Uterus (tissue), 4 donors: ENCODE measurements around the gene R3HCC1L. TPM values are rescaled to one million over a fixed set of nuclear protein-coding genes. Genes with fewer than 3 reads are reported as not detected.

Experiments used
- DNase-seq, 2 donors: peaks; one replicate each; pipeline ENCODE4 v3.0.0-alpha.2; 2019 to 2020
- H3K27ac ChIP-seq, 2 donors: fragments of 200-600 bp; sonication (generic); 1 replicate in 1 of 2; 2 replicates in 1 of 2; pipeline ENCODE4 v1.5.1; 2016 to 2018
- H3K27me3 ChIP-seq, 2 donors: fragments of 200-600 bp; sonication (generic); one replicate each; pipeline ENCODE4 v1.5.1; 2018 to 2019; ENCODE audit warnings: control low read depth in 1 of 2
- H3K36me3 ChIP-seq, 2 donors: fragments of 200-600 bp; sonication (generic); one replicate each; pipeline ENCODE4 v1.5.1; 2019; ENCODE audit warnings: control low read depth in 1 of 2
- H3K4me1 ChIP-seq, 2 donors: fragments of 200-600 bp; sonication (generic); one replicate each; pipeline ENCODE4 v1.5.1; 2018 to 2019; ENCODE audit warnings: control low read depth in 1 of 2
- H3K4me3 ChIP-seq, 2 donors: fragments of 200-600 bp; sonication (generic); 1 replicate in 1 of 2; 2 replicates in 1 of 2; pipeline ENCODE4 v1.5.1; 2018 to 2019; ENCODE audit warnings: mild to moderate bottlenecking in 1 of 2
- H3K9me3 ChIP-seq, 2 donors: fragments of 200-600 bp; sonication (generic); one replicate each; pipeline ENCODE4 v1.5.1; 2019; ENCODE audit warnings: control low read depth in 1 of 2
- CTCF ChIP-seq, 4 experiments: fragments of 200-600 bp in 2 of 4; fragments of 450-650 bp in 2 of 4; sonication (generic) in 2 of 4; IDR thresholded peaks; one replicate each; pipeline ENCODE4 v1.5.1; 2016 to 2019; ENCODE audit warnings: antibody characterized with exemption in 4 of 4, mild to moderate bottlenecking in 2 of 4, moderate library complexity in 1 of 4
- POLR2A ChIP-seq, 2 donors: fragments of 450-650 bp; IDR thresholded peaks; one replicate each; pipeline ENCODE4 v1.6.1; 2016; ENCODE audit warnings: antibody characterized with exemption in 2 of 2, mild to moderate bottlenecking in 1 of 2, moderate library complexity in 1 of 2
- intact Hi-C: fragments of 100-400 bp; cut with DNase I; formaldehyde crosslinking; loops from one replicate; pipeline ENCODE4 v1.15.1; 2023; ENCODE audit warnings: low total_unique reads
- total RNA-seq, 4 donors: library from RNA; depleted of rRNA in 3 of 4; stranded (reverse); fragments of >200 nt in 3 of 4; gene quantifications; one replicate each; pipeline versions ENCODE4 v1.1.0 to v1.2.4, GENCODE V29; 2014 to 2023
- donor health status: DM: yes; HTN: yes; CAD: no.

Gene R3HCC1L
- total RNA-seq, 4 donors from 2014 or later: 5.9 to 23.4 (median 10.8) TPM

GRCh38 chr10:98276311-98276710 is 141.9 kb downstream of the R3HCC1L start:
- H3K27me3 ChIP-seq: no peaks in the 10 kb centered on the region
- no peaks in the 10 kb centered on the region for H3K4me1 ChIP-seq
- H3K4me3 ChIP-seq: no peak overlapping the region
- intact Hi-C loops: no loop called here
- no peaks in the 10 kb centered on the region for H3K9me3 ChIP-seq
- H3K36me3 ChIP-seq: no peaks in the 10 kb centered on the region
- no peak for DNase-seq
- H3K27ac ChIP-seq: no peak overlapping the region
- no peak for TF ChIP-seq POLR2A (IDR thresholded peaks at IDR 0.05)
- TF ChIP-seq CTCF (IDR thresholded peaks at IDR 0.05): no peak

- TF ChIP-seq CTCF (IDR thresholded peaks at IDR 0.05): no peak
- no peak for TF ChIP-seq POLR2A (IDR thresholded peaks at IDR 0.05)
- intact Hi-C loops: no loop called here
- H3K27ac ChIP-seq: no peak overlapping the region
These were observed 151.0 kb downstream of the R3HCC1L start for GRCh38 chr10:98285416-98285815.

GRCh38 chr10:98286419-98286818 is 152.0 kb downstream of the R3HCC1L start:
- Histone ChIP-seq H3K36me3 (no peaks in the 10 kb centered on the region), H3K27me3 (no peaks in the 10 kb centered on the region), H3K27ac (no peak overlapping the region), H3K4me1 (no peaks in the 10 kb centered on the region), H3K4me3 (no peak overlapping the region), H3K9me3 (no peaks in the 10 kb centered on the region)
- intact Hi-C loops: no loop called here
- no peak for DNase-seq
- TF ChIP-seq CTCF (IDR thresholded peaks at IDR 0.05): no peak
- TF ChIP-seq POLR2A (IDR thresholded peaks at IDR 0.05): no peak

More at GRCh38 chr10:98285416-98285815, 151.0 kb downstream of the R3HCC1L start:
- Histone ChIP-seq H3K4me3 (no peak overlapping the region), H3K27me3 (no peaks in the 10 kb centered on the region), H3K36me3 (no peaks in the 10 kb centered on the region), H3K9me3 (no peaks in the 10 kb centered on the region), H3K4me1 (no peaks in the 10 kb centered on the region)
- no peak for DNase-seq

- no peaks in the 10 kb centered on the region for H3K9me3 ChIP-seq
- DNase-seq: no peak
- H3K36me3 ChIP-seq: no peaks in the 10 kb centered on the region
- H3K4me3 ChIP-seq: no peak overlapping the region
- TF ChIP-seq POLR2A (IDR thresholded peaks at IDR 0.05): no peak
- TF ChIP-seq CTCF (IDR thresholded peaks at IDR 0.05): no peak
- no peaks in the 10 kb centered on the region for H3K4me1 ChIP-seq
- no peaks in the 10 kb centered on the region for H3K27me3 ChIP-seq
- intact Hi-C loops: no loop called here
- H3K27ac ChIP-seq: no peak overlapping the region
These were observed 152.9 kb downstream of the R3HCC1L start for GRCh38 chr10:98287321-98287720.

- H3K36me3 ChIP-seq: no peaks in the 10 kb centered on the region
- H3K27me3 ChIP-seq: no peaks in the 10 kb centered on the region
- TF ChIP-seq CTCF (IDR thresholded peaks at IDR 0.05): no peak
- no peak for TF ChIP-seq POLR2A (IDR thresholded peaks at IDR 0.05)
- H3K4me1 ChIP-seq: no peaks in the 10 kb centered on the region
- no peak overlapping the region for H3K4me3 ChIP-seq
- intact Hi-C loops: no loop called here
- no peaks in the 10 kb centered on the region for H3K9me3 ChIP-seq
- H3K27ac ChIP-seq: no peak overlapping the region
- no peak for DNase-seq
These were observed 155.3 kb downstream of the R3HCC1L start for GRCh38 chr10:98289802-98290209.
